GM21737 (cell line): Measurements from ENCODE around the gene RPL15.
A peak's percentile ranks its signal among the peaks of the same experiment; 100 is the strongest.
"Not testable (repeated sequence)": the region's sequence is repeated elsewhere in the genome, so short reads cannot be mapped to it uniquely, and the experiment has no call there.

ENCODE experiments used
- ATAC-seq: cut with Tn5 transposase; IDR thresholded peaks from one replicate; pipeline ENCODE4 v1.9.1; 2021; ENCODE audit warnings: mild to moderate bottlenecking, moderate library complexity; ENCODE audit not compliant: unreplicated experiment

Gene RPL15

GRCh38 chr3:23889386-23889785 lies 27.5 kb upstream of the RPL15 start:
- ATAC-seq, result no peak

- no peak for ATAC-seq
Observed at GRCh38 chr3:23889950-23890349, 27.0 kb upstream of the RPL15 start.

GRCh38 chr3:23894254-23895061 lies 22.5 kb upstream of the RPL15 start:
- ATAC-seq, result no peak

GRCh38 chr3:23895181-23895580 lies 21.8 kb upstream of the RPL15 start:
- no peak for ATAC-seq

GRCh38 chr3:23900744-23901143 lies 16.2 kb upstream of the RPL15 start:
- ATAC-seq, result no peak

GRCh38 chr3:23904545-23904944 lies 12.4 kb upstream of the RPL15 start:
- no peak for ATAC-seq

GRCh38 chr3:23909341-23909740 lies 7.6 kb upstream of the RPL15 start:
- no peak for ATAC-seq

GRCh38 chr3:23911397-23911796 lies 5.5 kb upstream of the RPL15 start:
- no peak for ATAC-seq

- ATAC-seq, result not testable (repeated sequence)
Observed at GRCh38 chr3:23912335-23912734, 4.6 kb upstream of the RPL15 start.

- ATAC-seq, result no peak
Observed at GRCh38 chr3:23913182-23913581, 3.8 kb upstream of the RPL15 start.

GRCh38 chr3:23913873-23914743 lies 2.8 kb upstream of the RPL15 start:
- no peak for ATAC-seq

GRCh38 chr3:23915537-23916108 lies 1.3 kb upstream of the RPL15 start:
- ATAC-seq, result no peak

- ATAC-seq, result peak; percentile 39
Observed at GRCh38 chr3:23916152-23916885, 613 bp upstream of the RPL15 start.

- ATAC-seq, result not testable (repeated sequence)
Observed at GRCh38 chr3:23917679-23918303, 859 bp downstream of the RPL15 start.

- not testable (repeated sequence) for ATAC-seq
Observed at GRCh38 chr3:23918331-23918730, 1.4 kb downstream of the RPL15 start.

GRCh38 chr3:23919628-23920027 lies 2.7 kb downstream of the RPL15 start:
- ATAC-seq, result no peak

GRCh38 chr3:23920151-23920655 lies 3.3 kb downstream of the RPL15 start:
- no peak for ATAC-seq

GRCh38 chr3:23921052-23921511 lies 4.2 kb downstream of the RPL15 start:
- no peak for ATAC-seq

GRCh38 chr3:23923786-23924185 lies 6.9 kb downstream of the RPL15 start:
- ATAC-seq, result no peak

- no peak for ATAC-seq
Observed at GRCh38 chr3:23926246-23926645, 9.3 kb downstream of the RPL15 start.
